Fibroblast of lung (primary cell): ENCODE results near the gene EPB41. TPM values are rescaled to one million over a fixed set of nuclear protein-coding genes. Genes with fewer than 3 reads are reported as not detected.

ENCODE experiments used
- DNase-seq, 2 donors: peaks; one replicate each; pipeline versions ENCODE4 v3.0.0 to v3.0.0-alpha.2; 2010; ENCODE audit warnings: low read depth in 2 of 2
- H2AFZ ChIP-seq: 2 replicates; pipeline ENCODE4 v1.5.1; 2012; ENCODE audit warnings: low read length, control low read depth, inconsistent platforms
- H3K27ac ChIP-seq: 2 replicates; pipeline ENCODE4 v1.5.1; 2011; ENCODE audit warnings: low read length, control low read depth; ENCODE audit not compliant: insufficient read depth
- H3K27me3 ChIP-seq: 2 replicates; pipeline ENCODE4 v1.5.1; 2011; ENCODE audit warnings: mild to moderate bottlenecking, low read length; ENCODE audit not compliant: control insufficient read depth, insufficient read depth
- H3K36me3 ChIP-seq: 2 replicates; pipeline ENCODE4 v1.5.1; 2011; ENCODE audit warnings: low read length; ENCODE audit not compliant: control insufficient read depth, insufficient read depth
- H3K4me1 ChIP-seq: 2 replicates; pipeline ENCODE4 v1.5.1; 2011; ENCODE audit warnings: low read length; ENCODE audit not compliant: control insufficient read depth, insufficient read depth; ENCODE audit errors: extremely low read depth
- H3K4me2 ChIP-seq: 2 replicates; pipeline ENCODE4 v1.5.1; 2011; ENCODE audit warnings: low read length, control low read depth; ENCODE audit not compliant: insufficient read depth; ENCODE audit errors: extremely low read depth
- H3K4me3 ChIP-seq, 4 experiments: fragments of 200-600 bp in 1 of 4; sonication (generic) in 1 of 4; replicated peaks in 1 of 4; 2 replicates each; pipeline ENCODE4 v1.5.1; 2011 to 2016; ENCODE audit warnings: low read length in 4 of 4, low read depth in 3 of 4, mild to moderate bottlenecking in 3 of 4, control low read depth in 2 of 4, inconsistent platforms in 1 of 4, mixed read lengths in 1 of 4; ENCODE audit not compliant: insufficient read depth in 1 of 4; ENCODE audit errors: control extremely low read depth in 1 of 4
- H3K79me2 ChIP-seq: 2 replicates; pipeline ENCODE4 v1.5.1; 2012; ENCODE audit warnings: mild to moderate bottlenecking, low read length, inconsistent platforms; ENCODE audit not compliant: control insufficient read depth, insufficient read depth
- H3K9ac ChIP-seq: 2 replicates; pipeline ENCODE4 v1.5.1; 2011; ENCODE audit warnings: mild to moderate bottlenecking, low read length, control low read depth; ENCODE audit not compliant: insufficient read depth
- H3K9me3 ChIP-seq: 2 replicates; pipeline ENCODE4 v1.5.1; 2012; ENCODE audit warnings: low read depth, low read length; ENCODE audit not compliant: control insufficient read depth, insufficient read depth
- H4K20me1 ChIP-seq: 2 replicates; pipeline ENCODE4 v1.5.1; 2011; ENCODE audit warnings: low read length; ENCODE audit not compliant: control insufficient read depth, insufficient read depth; ENCODE audit errors: extremely low read depth
- CTCF ChIP-seq, 2 donors: IDR thresholded peaks in 1 of 2; conservative IDR thresholded peaks in 1 of 2; 1 replicate in 1 of 2; 2 replicates in 1 of 2; pipeline ENCODE4 v1.5.1; 2011 to 2012; ENCODE audit warnings: low read length in 2 of 2, control low read depth in 1 of 2, inconsistent platforms in 1 of 2, low read depth in 1 of 2, mild to moderate bottlenecking in 1 of 2
- EZH2 ChIP-seq: IDR thresholded peaks from 2 replicates; pipeline ENCODE4 v1.5.1; 2012; ENCODE audit warnings: low read length, control low read depth, mild to moderate bottlenecking; ENCODE audit errors: missing control alignments
- polyA plus RNA-seq, 2 donors: library from polyadenylated mRNA; depleted of rRNA in 1 of 2; stranded (reverse) in 1 of 2; unstranded in 1 of 2; fragments of >200 nt; gene quantifications; 2 replicates each; pipeline ENCODE4 v1.2.1, GENCODE V29; 2011 to 2012; ENCODE audit warnings: missing spikeins in 1 of 2
- total RNA-seq: library from RNA; depleted of rRNA; stranded (reverse); fragments of >200 nt; gene quantifications from 2 replicates; pipeline ENCODE4 v1.2.1, GENCODE V29; 2014

Gene EPB41
- total and polyA plus RNA-seq, 2 donors (not counting 1 experiment from before 2014, with no cell fraction given) = 7.4 to 38.0 TPM

- Histone ChIP-seq H3K4me3 (no peak overlapping the region), H3K79me2 (no peaks in the 10 kb centered on the region), H3K4me2 (no peak overlapping the region), H3K4me1 (peaks cover 11% of the 10 kb centered on the region), H3K27ac (no peak overlapping the region), H2AFZ (peak overlapping the region; percentile 28), H4K20me1 (no peaks in the 10 kb centered on the region), H3K27me3 (no peaks in the 10 kb centered on the region), H3K36me3 (no peaks in the 10 kb centered on the region), H3K9ac (no peak overlapping the region), H3K9me3 (no peaks in the 10 kb centered on the region)
- peak; percentile 73 to 84 for DNase-seq
- TF ChIP-seq CTCF (conservative IDR thresholded peaks at IDR 0.05 in 1 of 2, IDR thresholded peaks at IDR 0.05 in 1 of 2; ENCODE audit: low read depth in 1 of 2, low read length in 2 of 2) (peak; percentile 86 to 95), EZH2 (no peak)
These were observed 32.2 kb upstream of the EPB41 start for GRCh38 chr1:28882009-28882628.

- Histone ChIP-seq H3K4me3 (no peak overlapping the region), H3K27ac (no peak overlapping the region), H3K9me3 (no peaks in the 10 kb centered on the region), H3K9ac (no peak overlapping the region), H3K36me3 (no peaks in the 10 kb centered on the region), H3K27me3 (peaks cover 4% of the 10 kb centered on the region), H4K20me1 (no peaks in the 10 kb centered on the region), H3K79me2 (no peaks in the 10 kb centered on the region), H3K4me1 (peaks cover 16% of the 10 kb centered on the region), H3K4me2 (no peak overlapping the region), H2AFZ (no peak overlapping the region)
- no peak for TF ChIP-seq CTCF (conservative IDR thresholded peaks at IDR 0.05 in 1 of 2, IDR thresholded peaks at IDR 0.05 in 1 of 2; ENCODE audit: low read depth in 1 of 2, low read length in 2 of 2)
- no peak for TF ChIP-seq EZH2
- no peak for DNase-seq
These were observed 31.1 kb upstream of the EPB41 start for GRCh38 chr1:28883242-28883616.

GRCh38 chr1:28885472-28885877 lies 28.9 kb upstream of the EPB41 start:
- Histone ChIP-seq H3K27ac (no peak overlapping the region), H3K27me3 (peaks cover 4% of the 10 kb centered on the region), H3K4me1 (peaks cover 16% of the 10 kb centered on the region), H3K79me2 (no peaks in the 10 kb centered on the region), H3K4me2 (no peak overlapping the region), H3K36me3 (no peaks in the 10 kb centered on the region), H3K9me3 (no peaks in the 10 kb centered on the region), H3K9ac (no peak overlapping the region), H4K20me1 (no peaks in the 10 kb centered on the region), H2AFZ (no peak overlapping the region), H3K4me3 (no peak overlapping the region)
- no peak for DNase-seq
- TF ChIP-seq EZH2 (no peak), CTCF (conservative IDR thresholded peaks at IDR 0.05 in 1 of 2, IDR thresholded peaks at IDR 0.05 in 1 of 2; ENCODE audit: low read depth in 1 of 2, low read length in 2 of 2) (no peak)
